Right kidney (tissue), 1 donor: ENCODE data around the gene VEGFD.
"Not testable (repeated sequence)": the region's sequence is repeated elsewhere in the genome, so short reads cannot be mapped to it uniquely, and the experiment has no call there.

ENCODE experiments used
- DNase-seq: peaks from one replicate; pipeline ENCODE4 v3.0.0-alpha.2; 2016

Gene VEGFD

GRCh38 chrX:15358533-15358932, 25.7 kb downstream of the VEGFD start:
- DNase-seq, result no peak

- no peak for DNase-seq
These were observed 27.8 kb downstream of the VEGFD start for GRCh38 chrX:15356444-15356843.

GRCh38 chrX:15350329-15350996, 33.8 kb downstream of the VEGFD start:
- DNase-seq, result no peak

- DNase-seq, result no peak
These were observed 35.2 kb downstream of the VEGFD start for GRCh38 chrX:15349046-15349445.

GRCh38 chrX:15345976-15346375, 38.2 kb downstream of the VEGFD start:
- DNase-seq, result no peak

GRCh38 chrX:15344106-15344505, 40.1 kb downstream of the VEGFD start:
- DNase-seq, result no peak

GRCh38 chrX:15343075-15343476, 41.1 kb downstream of the VEGFD start:
- no peak for DNase-seq

- DNase-seq, result no peak
These were observed 43.3 kb downstream of the VEGFD start for GRCh38 chrX:15340867-15341266.

- no peak for DNase-seq
These were observed 48.2 kb downstream of the VEGFD start for GRCh38 chrX:15336023-15336413.

GRCh38 chrX:15335135-15336022, 48.8 kb downstream of the VEGFD start, which contains the start of gene PIGA:
PIGA (minus strand) TSS chrX:15335523; CDS start chrX:15331930, 3,593 bp downstream.
- peak; percentile 74 for DNase-seq

- DNase-seq, result no peak
These were observed 49.7 kb downstream of the VEGFD start for GRCh38 chrX:15334561-15334960.

- DNase-seq, result no peak
These were observed 55.4 kb downstream of the VEGFD start for GRCh38 chrX:15328821-15329220.

GRCh38 chrX:15328131-15328530, 56.1 kb downstream of the VEGFD start:
- DNase-seq, result no peak

GRCh38 chrX:15322472-15322871, 61.7 kb downstream of the VEGFD start:
- no peak for DNase-seq

GRCh38 chrX:15322072-15322471, 62.1 kb downstream of the VEGFD start:
- DNase-seq, result no peak

GRCh38 chrX:15321447-15321846, 62.8 kb downstream of the VEGFD start:
- no peak for DNase-seq

GRCh38 chrX:15320297-15320696, 63.9 kb downstream of the VEGFD start:
- DNase-seq, result no peak

- DNase-seq, result no peak
These were observed 65.1 kb downstream of the VEGFD start for GRCh38 chrX:15319075-15319474.

GRCh38 chrX:15315509-15315908, 68.7 kb downstream of the VEGFD start, which contains the start of gene ASB11:
ASB11 (minus strand) TSS chrX:15315640; CDS start chrX:15315605, 35 bp downstream.
- no peak for DNase-seq

GRCh38 chrX:15314472-15314871, 69.7 kb downstream of the VEGFD start:
- DNase-seq, result no peak

- no peak for DNase-seq
These were observed 73.1 kb downstream of the VEGFD start for GRCh38 chrX:15311119-15311518.

- no peak for DNase-seq
These were observed 74.1 kb downstream of the VEGFD start for GRCh38 chrX:15310117-15310516.

- not testable (repeated sequence) for DNase-seq
These were observed 78.3 kb downstream of the VEGFD start for GRCh38 chrX:15305899-15306298.

- no peak for DNase-seq
These were observed 82.3 kb downstream of the VEGFD start for GRCh38 chrX:15301924-15302323.
